ENCODE results near the gene CDH5. TPM values are rescaled to one million over a fixed set of nuclear protein-coding genes. Genes with fewer than 3 reads are reported as not detected.

The CDH5 gene
- total RNA-seq, 1 experiment from 2014 or later: 0.28 TPM

GRCh38 chr16:66334853-66335574, 31.5 kb upstream of the CDH5 start:
- no peak for ATAC-seq
- ChIA-PET POLR2A (no interaction called here), CTCF (interaction anchor here (0.5 to 1.9 kb wide), 3 partner anchors 10 to 22 kb away, joined by 3 to 6 read pairs (median 4); no protein-coding TSS in a partner anchor)
- peaks cover 24% of the 10 kb centered on the region for H3K9me3 Mint-ChIP-seq
- TF ChIP-seq HMGXB4 (CRISPR knock-in tag; IDR thresholded peaks at IDR 0.05) (no peak), ZNF232 (CRISPR knock-in tag; IDR thresholded peaks at IDR 0.05) (no peak), JUN (CRISPR knock-in tag; IDR thresholded peaks at IDR 0.05) (no peak), GTF2I (CRISPR knock-in tag; conservative IDR thresholded peaks at IDR 0.05) (no peak), E2F5 (CRISPR knock-in tag; IDR thresholded peaks at IDR 0.05) (no peak), KAT7 (CRISPR knock-in tag; IDR thresholded peaks at IDR 0.05; ENCODE audit: borderline replicate concordance) (no peak), ZNF512 (CRISPR knock-in tag; IDR thresholded peaks at IDR 0.05; ENCODE audit: borderline replicate concordance) (no peak), FOXP1 (CRISPR knock-in tag; IDR thresholded peaks at IDR 0.05; ENCODE audit: borderline replicate concordance) (no peak), ZNF416 (CRISPR knock-in tag; IDR thresholded peaks at IDR 0.05) (no peak), MAX (CRISPR knock-in tag; IDR thresholded peaks at IDR 0.05) (no peak)
- peaks cover 5% of the 10 kb centered on the region for H3K27me3 Mint-ChIP-seq (ENCODE audit: low read depth)
- 0 out of 2 replicates have a peak, but pooled peaks cover 4% of the 10 kb centered on the region for H3K4me1 Mint-ChIP-seq
- no peak overlapping the region for H3K4me3 Mint-ChIP-seq
- H3K36me3 Mint-ChIP-seq: no peaks in the 10 kb centered on the region; the same call in 1 of the 2 replicates
- no peak for DNase-seq (ENCODE audit: low spot score)
- no peak overlapping the region for H3K27ac Mint-ChIP-seq

- peaks cover 24% of the 10 kb centered on the region for H3K9me3 Mint-ChIP-seq
- POLR2A ChIA-PET: no interaction called here
- CTCF ChIA-PET: interaction anchor here (0.6 to 1.9 kb wide), 5 partner anchors 10 to 328 kb away, joined by 3 to 6 read pairs (median 4); no protein-coding TSS in a partner anchor
- H3K27me3 Mint-ChIP-seq (ENCODE audit: low read depth): peaks cover 5% of the 10 kb centered on the region
- H3K27ac Mint-ChIP-seq: no peak overlapping the region
- no peaks in the 10 kb centered on the region; the same call in 1 of the 2 replicates for H3K36me3 Mint-ChIP-seq
- ATAC-seq (no peak), DNase-seq (ENCODE audit: low spot score) (no peak)
- H3K4me1 Mint-ChIP-seq: 0 out of 2 replicates have a peak, but pooled peaks cover 4% of the 10 kb centered on the region
- TF ChIP-seq FOXJ3 (CRISPR knock-in tag; IDR thresholded peaks at IDR 0.05; ENCODE audit: borderline replicate concordance): no peak
- TF ChIP-seq SP1 (CRISPR knock-in tag; conservative IDR thresholded peaks at IDR 0.05): no peak
- no peak for TF ChIP-seq MYBL2 (CRISPR knock-in tag; IDR thresholded peaks at IDR 0.05)
- no peak for TF ChIP-seq GTF2I (CRISPR knock-in tag; conservative IDR thresholded peaks at IDR 0.05)
- no peak for TF ChIP-seq ATF1 (CRISPR knock-in tag; IDR thresholded peaks at IDR 0.05)
- TF ChIP-seq CREB1 (CRISPR knock-in tag; IDR thresholded peaks at IDR 0.05): no peak
- TF ChIP-seq PRRX2 (CRISPR knock-in tag; IDR thresholded peaks at IDR 0.05): no peak
- H3K4me3 Mint-ChIP-seq: no peak overlapping the region
Observed at GRCh38 chr16:66335704-66336329, 30.7 kb upstream of the CDH5 start.

Measured in WTC11 (cell line).